Medulla oblongata (tissue), 1 donor: ENCODE results near the gene OPCML.

Source experiments
- DNase-seq: peaks from one replicate; pipeline ENCODE4 v3.0.0-alpha.2; 2015; ENCODE audit errors: extremely low spot score

OPCML gene

GRCh38 chr11:133040289-133040900 lies 491.9 kb downstream of the OPCML start:
- DNase-seq = no peak

DNA sequence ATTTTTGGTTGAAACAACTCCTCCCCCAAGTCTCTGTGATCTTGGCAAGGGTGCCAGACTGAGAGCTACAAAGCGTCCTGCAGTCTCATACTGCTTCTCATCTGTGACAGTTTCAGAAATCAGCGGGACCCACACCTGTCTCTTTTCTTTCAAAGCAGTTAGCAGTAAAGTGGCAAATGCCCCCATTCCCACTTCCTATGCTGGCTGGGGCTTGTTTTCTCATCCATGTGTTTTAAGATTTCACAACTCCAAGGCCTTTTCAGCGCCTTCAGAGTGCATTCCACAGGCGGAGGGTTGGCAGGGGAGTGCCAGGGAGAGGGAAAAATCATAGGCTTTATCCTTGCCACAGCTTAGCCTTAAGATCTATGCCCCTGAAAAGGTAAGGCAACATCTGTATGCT lies 493.5 kb downstream of the OPCML start:
- no peak for DNase-seq

GRCh38 chr11:133034929-133035328 lies 497.4 kb downstream of the OPCML start:
- no peak for DNase-seq

GRCh38 chr11:133029107-133029506 lies 503.2 kb downstream of the OPCML start:
- no peak for DNase-seq

DNA sequence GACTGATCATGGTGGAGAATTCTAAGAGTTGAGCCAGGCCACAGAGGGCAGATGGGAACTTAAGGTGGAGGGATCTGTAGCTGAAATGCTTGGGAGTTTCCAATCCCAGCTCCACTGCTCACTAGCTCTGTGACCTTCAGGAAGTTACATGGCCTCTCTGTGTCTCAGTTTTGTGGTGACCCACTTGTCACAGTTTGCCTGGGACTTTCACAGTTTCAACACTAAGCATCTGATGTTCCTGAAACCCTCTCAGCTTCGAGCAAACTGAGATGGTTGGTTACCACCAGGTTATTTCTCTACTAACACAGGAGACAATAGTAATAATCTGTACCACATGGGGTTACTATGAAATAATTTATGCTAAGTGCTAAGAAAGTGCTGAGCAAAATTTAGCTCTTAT lies 505.3 kb downstream of the OPCML start:
- DNase-seq = no peak

DNA sequence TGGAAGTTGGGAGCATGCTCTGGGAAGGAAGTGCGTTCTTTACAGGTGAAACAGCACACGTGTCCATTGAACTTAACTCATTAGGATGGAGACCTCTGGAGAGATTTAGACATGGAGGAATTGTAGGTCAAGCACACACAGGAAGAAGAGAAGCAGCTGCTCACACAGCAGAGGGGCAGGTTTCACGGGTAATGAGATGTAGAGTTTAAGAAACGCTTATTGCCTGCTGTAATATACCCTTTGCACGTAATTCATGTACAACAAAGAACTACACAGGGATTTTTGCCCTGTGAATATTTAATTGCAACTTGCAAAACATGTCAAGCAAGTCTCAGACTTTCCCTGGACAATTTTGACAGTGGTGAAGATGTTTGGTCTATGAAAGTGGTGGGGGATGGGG lies 508.0 kb downstream of the OPCML start:
- no peak for DNase-seq

DNA sequence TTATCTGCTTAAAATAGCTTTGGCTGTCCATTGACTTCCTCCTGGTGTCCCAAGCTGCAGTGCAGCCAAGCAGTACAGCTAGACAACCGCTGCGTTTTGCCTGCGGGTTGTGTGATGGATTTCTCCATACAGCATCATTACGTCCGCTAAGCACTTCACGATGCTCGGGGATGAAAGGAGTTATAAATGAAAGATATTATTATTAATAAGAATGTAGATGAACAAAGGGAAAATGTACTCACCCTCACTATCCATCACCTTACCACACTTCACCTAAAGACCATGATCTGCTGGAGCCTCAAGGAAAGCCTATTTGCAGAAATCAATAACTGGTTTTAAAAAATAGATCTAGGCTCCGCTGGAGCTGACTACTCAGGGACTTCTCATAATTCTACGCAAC lies 509.1 kb downstream of the OPCML start:
- DNase-seq = no peak

- DNase-seq = no peak
Measured at GRCh38 chr11:133021553-133021952, 510.7 kb downstream of the OPCML start.

DNA sequence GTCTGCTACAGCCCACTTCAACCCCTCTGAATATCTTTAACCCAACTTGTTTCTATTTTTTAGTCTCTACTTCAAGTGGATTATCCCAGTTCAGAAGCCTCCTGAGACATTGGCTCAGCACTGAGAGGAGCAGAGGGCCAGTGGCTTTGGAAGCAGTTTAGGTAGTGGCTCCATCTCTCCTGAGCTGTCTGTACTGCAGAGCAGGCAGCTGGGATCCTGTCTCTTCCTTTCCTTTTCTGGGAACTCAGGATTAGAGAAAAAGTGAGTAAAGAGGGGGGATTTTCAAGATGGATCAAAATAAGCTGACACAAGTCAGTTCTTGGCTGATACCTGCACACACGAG lies 512.0 kb downstream of the OPCML start:
- DNase-seq = no peak

DNA sequence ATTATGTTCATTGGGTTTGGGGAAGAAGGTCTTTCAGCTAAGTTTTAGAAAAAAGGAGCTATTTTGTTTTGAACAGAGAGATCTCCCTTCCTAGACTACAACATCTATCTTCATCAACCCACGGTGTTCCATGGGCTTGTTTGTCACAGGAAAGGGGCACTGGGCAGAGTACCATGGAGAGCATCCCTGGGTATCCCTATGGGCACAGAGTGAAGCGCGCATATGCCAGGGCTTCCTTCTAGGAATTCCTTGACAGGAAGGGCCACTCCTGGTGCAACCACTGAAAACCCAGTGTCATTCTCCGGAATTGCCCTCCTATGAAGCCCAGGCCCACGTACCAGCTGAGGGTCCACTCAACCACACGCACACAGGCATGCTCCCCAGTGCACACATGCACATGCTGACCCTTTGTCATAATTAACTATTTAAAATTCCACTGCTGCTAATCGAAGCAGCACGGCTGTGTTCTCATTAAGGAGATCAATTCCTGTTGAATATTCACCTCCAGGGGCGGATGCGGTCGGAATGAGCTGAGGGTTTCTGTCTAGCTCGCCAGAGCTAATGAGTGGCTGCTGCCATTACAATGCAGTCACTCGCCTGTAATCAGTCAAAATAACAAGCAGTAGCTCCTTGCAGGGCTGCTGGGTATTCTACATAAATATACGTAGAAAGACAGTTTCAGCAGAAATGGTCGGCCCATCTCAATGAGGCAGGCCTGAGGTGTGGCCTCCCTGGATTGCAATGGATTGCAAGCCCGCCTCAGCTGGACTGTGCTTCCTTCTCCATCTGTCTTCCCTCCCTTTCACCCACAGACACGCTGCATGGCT lies 512.5 kb downstream of the OPCML start:
- no peak for DNase-seq

GRCh38 chr11:133015457-133015856 lies 516.8 kb downstream of the OPCML start:
- no peak for DNase-seq

GRCh38 chr11:133014337-133014736 lies 518.0 kb downstream of the OPCML start:
- DNase-seq = no peak

DNA sequence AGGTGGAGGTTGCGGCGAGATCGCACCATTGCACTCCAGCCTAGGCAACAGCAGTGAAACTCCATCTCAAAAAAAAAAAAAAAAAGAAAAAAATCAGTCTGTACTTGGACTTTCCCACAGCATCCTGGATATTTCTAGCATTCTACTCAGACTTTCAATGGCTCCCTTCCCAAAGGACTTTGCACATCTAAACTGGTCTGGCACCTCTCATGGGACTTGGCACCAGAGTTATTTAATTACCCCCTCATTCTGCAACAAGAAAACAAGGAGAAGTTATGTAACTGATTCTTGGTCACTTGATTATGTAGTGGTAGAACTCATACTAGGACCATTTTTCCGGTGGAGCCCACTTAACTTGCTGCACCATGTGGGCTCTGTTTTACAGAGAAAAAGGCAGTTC lies 519.5 kb downstream of the OPCML start:
- no peak for DNase-seq

GRCh38 chr11:133011604-133012003 lies 520.7 kb downstream of the OPCML start:
- no peak for DNase-seq

- DNase-seq = no peak
Measured at GRCh38 chr11:133007027-133007584, 525.2 kb downstream of the OPCML start.

GRCh38 chr11:133004369-133004768 lies 527.9 kb downstream of the OPCML start:
- DNase-seq = no peak

GRCh38 chr11:132999516-132999915 lies 532.8 kb downstream of the OPCML start:
- DNase-seq = no peak

- no peak for DNase-seq
Measured at GRCh38 chr11:132999031-132999430, 533.3 kb downstream of the OPCML start.

- DNase-seq = no peak
Measured at GRCh38 chr11:132997396-132997795, 534.9 kb downstream of the OPCML start.

DNA sequence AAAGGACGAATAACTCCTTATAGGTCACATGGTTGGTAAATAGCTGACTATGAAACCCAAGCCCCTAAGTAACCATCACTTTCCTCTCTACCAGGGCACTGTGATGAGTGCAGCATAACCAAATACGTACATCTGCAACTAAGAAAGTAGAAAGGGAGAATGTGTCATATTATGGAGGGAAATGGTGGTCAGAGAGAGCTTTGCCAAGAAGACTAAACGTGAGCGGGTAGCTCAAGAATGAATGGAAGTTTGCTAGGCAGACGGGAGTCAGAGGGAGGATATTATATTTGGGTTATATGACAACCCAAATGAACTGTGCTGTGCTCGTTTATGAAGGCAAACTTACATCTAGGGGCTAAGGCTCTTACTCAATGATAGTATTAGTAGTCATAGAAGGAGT lies 537.3 kb downstream of the OPCML start:
- DNase-seq = no peak

- DNase-seq = no peak
Measured at GRCh38 chr11:132993991-132994502, 538.3 kb downstream of the OPCML start.

DNA sequence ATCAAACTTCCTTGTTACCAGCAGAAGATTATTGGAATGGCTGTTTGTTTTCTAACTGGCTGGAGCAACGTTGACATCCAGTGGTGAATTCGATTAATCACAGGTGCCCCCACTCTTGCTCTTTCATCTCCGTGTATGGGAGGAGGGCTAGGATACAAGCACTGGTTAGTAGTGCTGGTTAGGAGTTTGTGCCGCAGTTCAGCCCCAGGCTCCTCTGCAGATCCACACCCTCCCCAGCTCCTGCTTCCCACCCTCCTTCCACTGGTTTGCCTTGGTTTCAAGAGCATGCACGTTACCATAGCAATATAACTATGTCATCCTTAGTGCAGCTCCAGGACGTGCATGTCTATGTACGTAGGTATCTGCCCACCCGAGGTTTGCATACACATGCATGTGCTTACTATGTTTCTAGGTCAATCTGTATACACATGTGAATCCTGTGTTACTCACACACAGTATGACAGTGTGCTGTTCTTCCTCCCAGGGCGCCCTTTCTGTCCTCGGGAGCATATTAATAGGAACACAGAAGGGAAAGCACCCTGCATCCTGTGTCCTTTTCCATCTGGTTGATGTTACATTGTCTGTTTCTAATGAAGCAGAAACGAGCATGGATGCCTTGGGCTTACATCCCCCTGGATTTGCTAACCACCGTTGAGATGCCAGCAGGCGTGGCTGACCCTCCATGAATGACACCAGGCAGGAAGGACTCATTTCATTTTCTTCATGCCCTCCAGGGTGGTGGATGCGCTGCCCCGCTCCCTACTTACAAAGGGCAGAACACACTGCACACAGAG lies 539.3 kb downstream of the OPCML start:
- DNase-seq = peak; percentile 57
